Esophagus muscularis mucosa (tissue), 4 donors: Measurements from ENCODE around the gene EEPD1. TPM values are rescaled to one million over a fixed set of nuclear protein-coding genes. Genes with fewer than 3 reads are reported as not detected.

Experiments used
- DNase-seq: peaks from one replicate; pipeline ENCODE4 v3.0.0-alpha.2; 2017; ENCODE audit errors: extremely low spot score
- H3K27ac ChIP-seq, 4 donors: fragments of 200-600 bp; sonication (generic); replicated peaks in 1 of 4; 1 replicate in 3 of 4; 2 replicates in 1 of 4; pipeline ENCODE4 v1.5.1; 2016 to 2019; ENCODE audit warnings: mild to moderate bottlenecking in 1 of 4
- H3K27me3 ChIP-seq, 4 donors: fragments of 200-600 bp; sonication (generic); one replicate each; pipeline versions ENCODE4 v1.5.1 to v1.6.0; 2016 to 2019
- H3K36me3 ChIP-seq, 4 donors: fragments of 200-600 bp; sonication (generic); one replicate each; pipeline ENCODE4 v1.5.1; 2016 to 2019
- H3K4me1 ChIP-seq, 4 donors: fragments of 200-600 bp; sonication (generic); one replicate each; pipeline ENCODE4 v1.5.1; 2016 to 2019
- H3K4me3 ChIP-seq, 4 donors: fragments of 200-600 bp; sonication (generic); 1 replicate in 2 of 4; 2 replicates in 2 of 4; pipeline ENCODE4 v1.5.1; 2016 to 2019; ENCODE audit warnings: mild to moderate bottlenecking in 4 of 4, moderate library complexity in 1 of 4
- H3K9me3 ChIP-seq, 4 donors: fragments of 200-600 bp; sonication (generic); 1 replicate in 3 of 4; 2 replicates in 1 of 4; pipeline ENCODE4 v1.5.1; 2016 to 2019
- EP300 ChIP-seq: sonication (generic); formaldehyde crosslinking; IDR thresholded peaks from one replicate; pipeline ENCODE4 v1.6.1; 2017; ENCODE audit warnings: antibody characterized with exemption
- POLR2A ChIP-seq: fragments of 450-650 bp; IDR thresholded peaks from one replicate; pipeline ENCODE4 v1.6.1; 2017; ENCODE audit warnings: antibody characterized with exemption, moderate library complexity, mild to moderate bottlenecking, low read depth
- POLR2AphosphoS5 ChIP-seq, 2 donors: sonication (generic); formaldehyde crosslinking; IDR thresholded peaks; one replicate each; pipeline ENCODE4 v1.6.1; 2017; ENCODE audit warnings: antibody characterized with exemption in 2 of 2
- WGBS: methylation state at CpG from one replicate; pipeline ENCODE4 v1.1.5; 2018; 5-methylcytosine and 5-hydroxymethylcytosine counted together
- intact Hi-C: fragments of 100-400 bp; cut with DNase I; formaldehyde crosslinking; loops from one replicate; pipeline ENCODE4 v1.15.1; 2023
- total RNA-seq, 4 donors: library from RNA; depleted of rRNA; stranded (reverse); fragments of >200 nt; gene quantifications; one replicate each; pipeline versions ENCODE4 v1.1.0 to v1.2.1, GENCODE V29; 2016
- TF ChIP-seq, protein P1 (sequence below), 3 experiments: fragments of 200-600 bp in 2 of 3; fragments of 450-650 bp in 1 of 3; sonication (generic) in 2 of 3; IDR thresholded peaks; one replicate each; pipeline ENCODE4 v1.5.1; 2017 to 2019; ENCODE audit warnings: antibody characterized with exemption in 3 of 3, mild to moderate bottlenecking in 2 of 3, moderate library complexity in 1 of 3

Gene EEPD1
- total RNA-seq, 4 donors from 2014 or later: 18.7 to 27.9 (median 26.6) TPM

DNA sequence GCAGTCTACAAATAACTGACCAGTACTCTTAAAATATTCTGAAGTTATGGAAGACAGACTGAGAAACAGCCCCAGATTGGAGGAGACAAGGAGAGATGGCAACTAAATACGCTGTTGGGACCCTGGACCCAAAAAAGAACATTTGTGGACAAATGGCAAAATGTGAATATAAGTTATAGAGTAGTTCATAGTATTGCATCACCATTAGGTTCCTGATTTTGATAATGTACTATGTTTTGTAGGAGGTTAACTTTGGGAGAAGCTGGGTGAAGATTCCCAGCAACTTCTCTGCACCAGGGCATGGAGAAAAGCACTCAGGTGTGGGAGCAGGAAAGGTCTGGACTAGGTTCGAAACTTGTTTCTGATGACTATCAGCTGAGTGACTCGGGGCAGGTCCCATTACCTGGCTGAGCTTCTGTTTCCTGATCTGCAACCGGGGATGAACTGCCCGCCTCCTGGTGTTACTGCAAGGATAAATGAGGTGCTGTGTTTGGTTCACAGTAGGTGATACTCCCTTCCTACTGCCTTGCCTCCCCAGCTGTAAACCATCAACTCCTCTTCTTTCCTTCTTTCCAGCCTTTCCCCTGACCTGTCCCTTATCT is 48.2 kb downstream of the EEPD1 start:
- Histone ChIP-seq H3K4me1 (peaks cover 32 to 59% (median 51%) of the 10 kb centered on the region in 4 donors), H3K36me3 (no peaks in the 10 kb centered on the region), H3K9me3 (no peaks in the 10 kb centered on the region), H3K27me3 (no peaks in the 10 kb centered on the region), H3K4me3 (no peak overlapping the region), H3K27ac (peak overlapping the region in 1 of 4 donors; percentile 87)
- no peak for TF ChIP-seq POLR2AphosphoS5 (IDR thresholded peaks at IDR 0.05)
- no peak for TF ChIP-seq POLR2A
- TF ChIP-seq, protein P1, sequence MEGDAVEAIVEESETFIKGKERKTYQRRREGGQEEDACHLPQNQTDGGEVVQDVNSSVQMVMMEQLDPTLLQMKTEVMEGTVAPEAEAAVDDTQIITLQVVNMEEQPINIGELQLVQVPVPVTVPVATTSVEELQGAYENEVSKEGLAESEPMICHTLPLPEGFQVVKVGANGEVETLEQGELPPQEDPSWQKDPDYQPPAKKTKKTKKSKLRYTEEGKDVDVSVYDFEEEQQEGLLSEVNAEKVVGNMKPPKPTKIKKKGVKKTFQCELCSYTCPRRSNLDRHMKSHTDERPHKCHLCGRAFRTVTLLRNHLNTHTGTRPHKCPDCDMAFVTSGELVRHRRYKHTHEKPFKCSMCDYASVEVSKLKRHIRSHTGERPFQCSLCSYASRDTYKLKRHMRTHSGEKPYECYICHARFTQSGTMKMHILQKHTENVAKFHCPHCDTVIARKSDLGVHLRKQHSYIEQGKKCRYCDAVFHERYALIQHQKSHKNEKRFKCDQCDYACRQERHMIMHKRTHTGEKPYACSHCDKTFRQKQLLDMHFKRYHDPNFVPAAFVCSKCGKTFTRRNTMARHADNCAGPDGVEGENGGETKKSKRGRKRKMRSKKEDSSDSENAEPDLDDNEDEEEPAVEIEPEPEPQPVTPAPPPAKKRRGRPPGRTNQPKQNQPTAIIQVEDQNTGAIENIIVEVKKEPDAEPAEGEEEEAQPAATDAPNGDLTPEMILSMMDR (IDR thresholded peaks at IDR 0.05): no peak
- no peak for TF ChIP-seq EP300
- WGBS: 92% methylated on average over 5 of the region's 5 CpGs
- no peak for DNase-seq
- intact Hi-C loops: no loop called here

DNA sequence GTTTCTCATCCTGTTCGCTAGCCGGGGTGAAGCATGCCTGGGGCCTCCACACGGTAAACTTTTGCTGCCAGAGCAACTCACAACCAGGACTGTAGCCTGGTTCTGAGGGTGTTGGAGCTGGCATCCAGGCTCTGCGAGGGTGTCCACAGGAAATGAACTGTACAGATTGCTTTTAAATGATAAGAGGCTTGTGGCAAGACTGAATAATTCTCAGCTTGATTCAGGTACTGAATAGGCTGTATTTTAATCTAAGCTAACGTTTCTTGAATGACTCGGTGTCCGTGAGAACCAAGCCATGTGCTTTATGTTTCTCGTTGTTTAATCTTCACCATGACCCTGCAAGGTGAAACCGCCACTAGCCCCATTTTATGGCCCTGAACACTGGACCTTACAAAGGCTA is 49.3 kb downstream of the EEPD1 start:
- no peaks in the 10 kb centered on the region for H3K36me3 ChIP-seq
- intact Hi-C loops: no loop called here
- TF ChIP-seq, protein P1 (IDR thresholded peaks at IDR 0.05): no peak
- no peak for TF ChIP-seq POLR2AphosphoS5 (IDR thresholded peaks at IDR 0.05)
- no peak for TF ChIP-seq EP300
- no peak for TF ChIP-seq POLR2A
- WGBS: 43% methylated on average over 6 of the region's 9 CpGs
- H3K27ac ChIP-seq: peak overlapping the region; percentile 82 to 87 (median 84)
- peaks cover 39 to 71% (median 63%) of the 10 kb centered on the region in 4 donors for H3K4me1 ChIP-seq
- H3K4me3 ChIP-seq: no peak overlapping the region
- no peak for DNase-seq
- H3K9me3 ChIP-seq: no peaks in the 10 kb centered on the region
- no peaks in the 10 kb centered on the region for H3K27me3 ChIP-seq

DNA sequence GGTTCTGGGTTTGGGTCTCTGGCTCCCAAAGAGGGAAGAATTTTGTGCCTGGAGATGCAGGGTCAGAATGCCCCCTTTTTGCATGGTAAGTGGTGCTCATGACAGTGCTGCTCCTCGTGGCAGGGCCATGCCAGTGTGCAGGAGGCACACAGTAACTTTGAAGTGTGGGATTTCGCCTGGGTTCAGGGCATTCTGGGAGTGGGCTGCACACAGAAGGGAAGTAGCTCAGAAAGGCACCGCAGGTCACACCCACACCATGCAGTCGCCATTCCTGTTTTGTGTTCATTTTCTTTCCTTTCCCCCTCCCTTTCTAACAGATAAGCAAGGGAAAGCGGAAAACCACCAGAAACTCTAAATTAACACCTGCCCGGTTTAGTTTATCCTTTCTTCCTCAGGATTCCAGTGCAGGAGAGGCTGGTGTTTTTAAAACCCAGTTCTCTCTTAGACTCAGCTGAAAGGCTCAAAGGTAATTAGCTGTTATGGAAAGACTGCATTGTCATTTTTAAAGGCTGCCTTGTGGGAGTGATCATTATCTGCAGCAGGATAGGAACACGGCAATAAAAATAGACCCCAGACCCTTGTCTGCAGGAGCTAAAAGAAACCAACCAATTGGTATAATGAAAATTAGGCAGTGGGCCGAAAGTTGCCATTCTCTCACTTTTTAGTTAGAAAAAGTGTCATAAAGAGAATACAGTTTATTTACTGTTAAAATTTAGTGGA is 50.2 kb downstream of the EEPD1 start:
- no peak overlapping the region for H3K4me3 ChIP-seq
- peak overlapping the region; percentile 82 to 87 (median 84) for H3K27ac ChIP-seq
- no peak for DNase-seq
- no peak for TF ChIP-seq EP300
- TF ChIP-seq, protein P1 (IDR thresholded peaks at IDR 0.05): no peak
- TF ChIP-seq POLR2AphosphoS5 (IDR thresholded peaks at IDR 0.05): no peak
- no peak for TF ChIP-seq POLR2A
- WGBS: 49% methylated on average over 7 of the region's 8 CpGs
- no peaks in the 10 kb centered on the region for H3K9me3 ChIP-seq
- no peaks in the 10 kb centered on the region for H3K27me3 ChIP-seq
- no peaks in the 10 kb centered on the region for H3K36me3 ChIP-seq
- intact Hi-C loops: no loop called here
- peaks cover 47 to 79% (median 71%) of the 10 kb centered on the region in 4 donors for H3K4me1 ChIP-seq

DNA sequence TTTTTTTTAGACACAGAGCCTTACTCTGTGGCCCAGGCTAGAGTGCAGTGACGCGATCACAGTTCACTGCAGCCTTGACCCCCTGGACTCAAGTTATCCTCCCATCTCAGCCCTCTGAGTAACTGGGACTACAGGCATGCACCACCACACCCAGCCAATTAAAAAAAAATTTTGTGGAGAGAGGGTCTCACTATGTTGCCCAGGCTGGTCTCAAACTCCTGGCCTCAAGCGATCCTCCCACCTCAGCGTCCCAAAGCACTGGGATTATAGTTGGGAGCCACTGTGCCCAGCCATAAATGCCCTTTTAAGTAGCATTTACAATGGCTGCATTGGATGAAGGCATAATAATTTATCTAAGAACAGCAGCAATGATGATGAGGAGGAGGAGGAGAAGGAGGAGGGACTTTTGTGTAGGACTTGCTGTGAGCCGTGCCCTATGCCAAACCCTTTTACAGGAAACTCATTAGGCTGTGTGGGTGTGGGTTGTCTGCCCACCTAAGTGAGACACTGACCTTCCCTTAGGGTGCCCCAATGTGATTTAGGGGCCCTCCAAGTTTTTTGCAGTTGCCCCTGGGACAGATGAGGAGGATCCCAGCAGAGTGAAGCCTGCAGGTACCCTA is 51.1 kb downstream of the EEPD1 start:
- intact Hi-C loops: no loop called here
- Histone ChIP-seq H3K27me3 (no peaks in the 10 kb centered on the region), H3K4me3 (no peak overlapping the region), H3K36me3 (no peaks in the 10 kb centered on the region), H3K27ac (peak overlapping the region; percentile 82 to 87 (median 84)), H3K9me3 (no peaks in the 10 kb centered on the region), H3K4me1 (peaks cover 56 to 81% (median 77%) of the 10 kb centered on the region in 4 donors)
- DNase-seq: no peak
- TF ChIP-seq POLR2A (no peak), EP300 (no peak)
- TF ChIP-seq, protein P1 (IDR thresholded peaks at IDR 0.05): no peak
- WGBS: 81% methylated on average over 5 of the region's 5 CpGs
